ENCODE results near the gene OAS2.

The OAS2 gene

GRCh38 chr12:113058553-113058952, 80.2 kb downstream of the OAS2 start:
- no peak overlapping the region for H3K27ac ChIP-seq
- TF ChIP-seq CTCF (conservative IDR thresholded peaks at IDR 0.05) (no peak), ZFX (IDR thresholded peaks at IDR 0.05) (no peak)

GRCh38 chr12:113059071-113059595, 80.8 kb downstream of the OAS2 start:
- TF ChIP-seq ZFX (IDR thresholded peaks at IDR 0.05) (no peak), CTCF (conservative IDR thresholded peaks at IDR 0.05) (no peak)
- H3K27ac ChIP-seq: no peak overlapping the region

DNA sequence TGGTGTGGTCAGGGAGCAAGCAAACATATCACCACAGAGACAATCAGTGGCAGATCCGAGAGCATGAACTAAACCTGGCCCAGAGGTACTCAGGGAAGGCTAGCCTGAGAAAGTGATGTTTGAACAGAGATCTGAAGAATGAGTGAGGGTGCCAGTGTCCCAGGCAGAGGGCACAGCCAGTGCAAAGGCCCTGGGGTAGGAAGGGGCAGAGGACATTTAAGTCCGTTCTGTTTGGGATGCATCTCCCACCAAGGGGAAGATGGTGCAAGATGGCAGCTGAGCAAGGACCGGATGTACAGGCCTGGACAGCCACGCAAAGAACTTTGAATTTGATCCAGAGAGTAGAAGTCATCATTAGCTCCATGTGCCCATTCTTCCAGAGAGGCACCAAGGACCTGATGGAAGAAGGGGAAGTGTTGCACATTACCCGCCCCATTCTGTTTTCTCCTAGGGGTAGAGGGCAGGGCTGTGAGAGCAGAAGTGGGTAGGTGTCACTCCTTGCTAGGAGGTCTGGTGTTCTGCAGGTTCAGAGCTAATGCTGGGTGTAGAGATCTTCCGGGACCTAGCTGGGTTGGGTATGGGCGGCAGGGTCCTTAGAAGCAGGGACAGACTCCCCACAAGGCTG, 82.1 kb downstream of the OAS2 start:
- TF ChIP-seq ZFX (IDR thresholded peaks at IDR 0.05) (no peak), CTCF (conservative IDR thresholded peaks at IDR 0.05) (no peak)
- H3K27ac ChIP-seq: no peak overlapping the region

GRCh38 chr12:113061061-113061694, 82.9 kb downstream of the OAS2 start:
- TF ChIP-seq ZFX (IDR thresholded peaks at IDR 0.05) (no peak), CTCF (conservative IDR thresholded peaks at IDR 0.05) (no peak)
- H3K27ac ChIP-seq: no peak overlapping the region

Measured in C4-2B (cell line).